ENCODE data around the gene TOR1B. TPM values are rescaled to one million over a fixed set of nuclear protein-coding genes. Genes with fewer than 3 reads are reported as not detected.

The TOR1B gene
- total RNA-seq, 3 donors from 2014 or later = 22.6 to 26.7 (median 23.9) TPM

DNA sequence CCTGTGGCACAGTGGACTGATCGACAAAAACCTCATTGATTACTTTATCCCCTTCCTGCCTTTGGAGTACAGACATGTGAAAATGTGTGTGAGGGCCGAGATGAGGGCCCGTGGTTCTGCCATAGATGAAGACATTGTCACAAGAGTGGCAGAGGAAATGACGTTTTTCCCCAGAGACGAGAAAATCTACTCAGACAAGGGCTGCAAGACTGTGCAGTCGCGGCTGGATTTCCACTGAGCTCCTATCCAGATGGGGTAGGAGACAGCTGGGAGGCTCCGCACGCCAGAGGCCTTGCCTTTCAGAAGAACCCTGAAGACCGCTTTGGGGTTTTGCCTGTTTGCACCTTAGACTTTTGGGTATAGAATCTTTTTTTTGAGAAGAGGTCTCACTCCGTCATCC lies 6.4 kb downstream of the TOR1B start:
- no peak for TF ChIP-seq POLR2AphosphoS5 (IDR thresholded peaks at IDR 0.05)
- TF ChIP-seq, protein P1, sequence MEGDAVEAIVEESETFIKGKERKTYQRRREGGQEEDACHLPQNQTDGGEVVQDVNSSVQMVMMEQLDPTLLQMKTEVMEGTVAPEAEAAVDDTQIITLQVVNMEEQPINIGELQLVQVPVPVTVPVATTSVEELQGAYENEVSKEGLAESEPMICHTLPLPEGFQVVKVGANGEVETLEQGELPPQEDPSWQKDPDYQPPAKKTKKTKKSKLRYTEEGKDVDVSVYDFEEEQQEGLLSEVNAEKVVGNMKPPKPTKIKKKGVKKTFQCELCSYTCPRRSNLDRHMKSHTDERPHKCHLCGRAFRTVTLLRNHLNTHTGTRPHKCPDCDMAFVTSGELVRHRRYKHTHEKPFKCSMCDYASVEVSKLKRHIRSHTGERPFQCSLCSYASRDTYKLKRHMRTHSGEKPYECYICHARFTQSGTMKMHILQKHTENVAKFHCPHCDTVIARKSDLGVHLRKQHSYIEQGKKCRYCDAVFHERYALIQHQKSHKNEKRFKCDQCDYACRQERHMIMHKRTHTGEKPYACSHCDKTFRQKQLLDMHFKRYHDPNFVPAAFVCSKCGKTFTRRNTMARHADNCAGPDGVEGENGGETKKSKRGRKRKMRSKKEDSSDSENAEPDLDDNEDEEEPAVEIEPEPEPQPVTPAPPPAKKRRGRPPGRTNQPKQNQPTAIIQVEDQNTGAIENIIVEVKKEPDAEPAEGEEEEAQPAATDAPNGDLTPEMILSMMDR (IDR thresholded peaks at IDR 0.05) = no peak
- TF ChIP-seq POLR2A (IDR thresholded peaks at IDR 0.05) = no peak
- H3K36me3 ChIP-seq = no peaks in the 10 kb centered on the region
- no peak for DNase-seq (ENCODE audit: low spot score in 2 of 2)
- no peaks in the 10 kb centered on the region for H3K9me3 ChIP-seq
- intact Hi-C loops (cut with DNase I; ENCODE audit: low total_unique reads) = no loop called here
- no peak overlapping the region for H3K4me3 ChIP-seq
- no peak overlapping the region for H3K27ac ChIP-seq
- no peaks in the 10 kb centered on the region for H3K4me1 ChIP-seq
- H3K27me3 ChIP-seq = no peaks in the 10 kb centered on the region

DNA sequence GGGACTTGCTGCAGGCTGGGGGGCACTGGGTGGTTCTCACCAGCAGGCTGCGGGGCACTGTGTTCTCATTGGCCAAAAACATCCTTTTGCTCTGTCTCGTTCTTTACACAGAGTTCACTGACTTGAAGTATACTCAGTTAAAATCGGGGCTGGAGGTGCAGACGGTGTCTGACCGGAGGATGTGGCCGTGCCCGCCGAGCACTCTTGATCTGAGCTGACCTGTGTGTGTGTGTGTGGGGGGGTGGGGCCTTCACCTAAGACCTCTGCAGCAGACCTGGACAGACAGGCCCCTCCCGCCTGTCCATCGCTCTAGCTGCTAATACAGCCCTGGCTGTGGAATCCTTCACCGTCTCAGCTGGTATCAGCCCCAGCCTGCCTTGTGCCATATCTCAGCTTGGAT lies 7.1 kb downstream of the TOR1B start:
- intact Hi-C loops (cut with DNase I; ENCODE audit: low total_unique reads) = no loop called here
- no peaks in the 10 kb centered on the region for H3K36me3 ChIP-seq

DNA sequence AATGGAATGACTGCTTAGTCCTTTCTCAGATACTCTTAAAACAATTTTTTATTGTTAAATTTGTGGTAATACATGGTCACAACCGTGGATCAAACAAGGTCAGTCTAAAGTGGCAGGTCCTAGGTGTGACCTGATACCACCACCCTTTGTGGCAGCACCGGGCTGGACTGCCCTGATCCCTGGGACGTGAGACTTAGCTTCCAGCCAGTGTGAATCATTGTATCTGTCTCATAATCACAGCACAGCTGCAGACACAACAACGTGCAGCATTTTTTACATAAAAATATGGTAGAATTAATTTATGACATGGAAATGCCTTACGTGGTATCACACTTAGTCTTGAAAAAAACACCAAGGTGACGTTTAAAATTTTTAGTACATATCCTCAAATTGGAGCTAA lies 7.8 kb downstream of the TOR1B start:
- intact Hi-C loops (cut with DNase I; ENCODE audit: low total_unique reads) = no loop called here
- TF ChIP-seq POLR2A (IDR thresholded peaks at IDR 0.05) (no peak), POLR2AphosphoS5 (IDR thresholded peaks at IDR 0.05) (no peak)
- TF ChIP-seq, protein P1 (IDR thresholded peaks at IDR 0.05) = no peak
- DNase-seq (ENCODE audit: low spot score in 2 of 2) = no peak
- no peak overlapping the region for H3K27ac ChIP-seq
- H3K27me3 ChIP-seq = no peaks in the 10 kb centered on the region
- no peaks in the 10 kb centered on the region for H3K4me1 ChIP-seq
- H3K9me3 ChIP-seq = no peaks in the 10 kb centered on the region
- no peaks in the 10 kb centered on the region for H3K36me3 ChIP-seq
- H3K4me3 ChIP-seq = no peak overlapping the region

More for the DNA sequence above, 7.1 kb downstream of the TOR1B start:
- H3K27ac ChIP-seq = no peak overlapping the region
- TF ChIP-seq POLR2AphosphoS5 (IDR thresholded peaks at IDR 0.05) = no peak
- TF ChIP-seq POLR2A (IDR thresholded peaks at IDR 0.05) = no peak
- no peak overlapping the region for H3K4me3 ChIP-seq
- no peaks in the 10 kb centered on the region for H3K4me1 ChIP-seq
- no peaks in the 10 kb centered on the region for H3K27me3 ChIP-seq
- DNase-seq (ENCODE audit: low spot score in 2 of 2) = no peak
- H3K9me3 ChIP-seq = no peaks in the 10 kb centered on the region

DNA sequence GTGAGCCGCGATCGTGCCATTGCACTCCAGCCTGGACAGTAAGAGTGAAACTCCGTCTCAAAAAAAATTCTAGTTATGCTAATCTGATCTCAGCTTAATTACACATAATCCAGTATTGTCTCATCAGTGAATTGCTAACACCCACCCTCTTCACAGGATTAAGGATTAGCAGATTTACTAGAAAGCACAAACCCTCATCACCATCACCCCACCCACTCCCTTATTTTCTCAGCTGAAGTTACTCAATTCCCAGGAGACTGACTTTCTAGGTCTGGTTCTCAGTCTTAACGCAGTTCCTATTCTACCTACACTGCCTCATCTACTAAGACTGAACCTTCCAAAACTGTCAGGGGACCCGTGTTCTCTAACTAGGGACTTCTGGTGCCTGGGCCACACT lies 9.0 kb downstream of the TOR1B start:
- Histone ChIP-seq H3K27me3 (no peaks in the 10 kb centered on the region), H3K27ac (no peak overlapping the region), H3K4me1 (no peaks in the 10 kb centered on the region), H3K36me3 (no peaks in the 10 kb centered on the region), H3K9me3 (no peaks in the 10 kb centered on the region), H3K4me3 (no peak overlapping the region)
- TF ChIP-seq, protein P1 (IDR thresholded peaks at IDR 0.05) = no peak
- TF ChIP-seq POLR2AphosphoS5 (IDR thresholded peaks at IDR 0.05) = no peak
- no peak for TF ChIP-seq POLR2A (IDR thresholded peaks at IDR 0.05)
- intact Hi-C loops (cut with DNase I; ENCODE audit: low total_unique reads) = no loop called here
- no peak for DNase-seq (ENCODE audit: low spot score in 2 of 2)

DNA sequence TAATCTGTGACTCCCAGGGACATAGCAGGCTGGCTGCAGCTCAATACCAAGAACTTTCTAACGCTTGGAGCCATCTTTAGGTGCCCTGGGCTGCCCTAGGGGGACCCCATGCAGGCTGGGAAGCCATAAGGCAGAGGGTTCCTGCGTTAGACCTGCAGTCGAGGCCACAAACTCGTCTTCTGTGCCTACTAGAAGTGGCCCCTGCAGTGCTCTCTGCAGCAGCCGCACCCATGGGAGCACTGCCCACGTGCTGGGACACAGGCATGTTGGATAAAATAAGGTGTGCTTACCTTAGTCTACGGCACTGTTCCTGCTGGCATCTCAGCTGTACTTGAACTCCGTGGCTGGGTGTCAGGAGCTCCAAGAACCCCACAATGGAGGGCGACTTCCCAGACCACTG lies 9.4 kb downstream of the TOR1B start:
- H3K27ac ChIP-seq = no peak overlapping the region
- no peak overlapping the region for H3K4me3 ChIP-seq
- no peak for TF ChIP-seq POLR2A (IDR thresholded peaks at IDR 0.05)
- TF ChIP-seq, protein P1 (IDR thresholded peaks at IDR 0.05) = no peak
- TF ChIP-seq POLR2AphosphoS5 (IDR thresholded peaks at IDR 0.05) = no peak
- no peaks in the 10 kb centered on the region for H3K9me3 ChIP-seq
- H3K36me3 ChIP-seq = no peaks in the 10 kb centered on the region
- DNase-seq (ENCODE audit: low spot score in 2 of 2) = no peak
- intact Hi-C loops (cut with DNase I; ENCODE audit: low total_unique reads) = no loop called here
- H3K4me1 ChIP-seq = no peaks in the 10 kb centered on the region
- no peaks in the 10 kb centered on the region for H3K27me3 ChIP-seq

DNA sequence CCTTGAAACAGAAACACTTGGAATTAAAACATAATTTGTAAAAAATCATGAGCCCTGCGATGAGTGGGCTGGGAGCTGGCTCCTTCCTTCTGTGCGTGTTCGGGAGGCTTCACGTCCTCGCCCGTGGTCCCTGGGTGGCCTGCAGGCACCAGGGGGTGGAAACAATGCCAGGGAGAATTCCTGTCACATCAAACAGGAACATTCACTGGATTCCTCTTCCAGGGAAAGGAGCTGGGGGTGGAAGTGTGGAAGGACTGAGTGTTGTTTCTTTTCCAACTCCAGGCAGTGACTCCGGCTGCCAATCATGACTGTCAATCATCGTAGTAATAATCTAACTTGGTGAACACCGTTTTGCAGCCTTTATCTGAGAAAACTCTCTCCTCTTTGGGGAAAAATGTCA lies 10.7 kb downstream of the TOR1B start:
- TF ChIP-seq POLR2A (IDR thresholded peaks at IDR 0.05) = no peak
- TF ChIP-seq POLR2AphosphoS5 (IDR thresholded peaks at IDR 0.05) = no peak
- TF ChIP-seq, protein P1 (IDR thresholded peaks at IDR 0.05) = no peak
- intact Hi-C loops (cut with DNase I; ENCODE audit: low total_unique reads) = no loop called here
- H3K4me3 ChIP-seq = no peak overlapping the region
- no peaks in the 10 kb centered on the region for H3K4me1 ChIP-seq
- H3K27me3 ChIP-seq = no peaks in the 10 kb centered on the region
- no peaks in the 10 kb centered on the region for H3K36me3 ChIP-seq
- H3K9me3 ChIP-seq = no peaks in the 10 kb centered on the region
- no peak for DNase-seq (ENCODE audit: low spot score in 2 of 2)
- H3K27ac ChIP-seq = no peak overlapping the region

All from breast epithelium (tissue), 4 donors.